Neural cell (in vitro differentiated cells): Measurements from ENCODE around the gene SIM1.

Experiments
- EP300 ChIP-seq: fragments of 450-650 bp; conservative IDR thresholded peaks from 2 replicates; pipeline ENCODE4 v1.6.1; 2014; ENCODE audit warnings: antibody characterized with exemption, mild to moderate bottlenecking, moderate library complexity; ENCODE audit not compliant: poor library complexity, severe bottlenecking
- EZH2 ChIP-seq: fragments of 200-600, 300-800 bp; shearing (Covaris generic), sonication (generic); IDR thresholded peaks from 2 replicates; pipeline ENCODE4 v1.6.1; 2014; ENCODE audit warnings: antibody characterized with exemption, low read length, borderline replicate concordance, mild to moderate bottlenecking; ENCODE audit not compliant: insufficient read depth, poor library complexity, severe bottlenecking
- MXI1 ChIP-seq: fragments of 450-650 bp; conservative IDR thresholded peaks from 2 replicates; pipeline ENCODE4 v1.6.1; 2014; ENCODE audit warnings: antibody characterized with exemption, mild to moderate bottlenecking; ENCODE audit not compliant: poor library complexity, severe bottlenecking
- POLR2AphosphoS5 ChIP-seq: IDR thresholded peaks from 2 replicates; pipeline ENCODE4 v1.6.1; 2012
- RAD21 ChIP-seq: fragments of 450-650 bp; conservative IDR thresholded peaks from 2 replicates; pipeline ENCODE4 v1.6.1; 2014; ENCODE audit warnings: antibody characterized with exemption, mild to moderate bottlenecking, moderate library complexity
- SMC3 ChIP-seq: fragments of 450-650 bp; conservative IDR thresholded peaks from 2 replicates; pipeline ENCODE4 v1.6.1; 2014; ENCODE audit warnings: antibody characterized with exemption, mild to moderate bottlenecking, moderate library complexity; ENCODE audit not compliant: poor library complexity
- TAF1 ChIP-seq: IDR thresholded peaks from 2 replicates; pipeline ENCODE4 v1.6.1; 2012; ENCODE audit warnings: low read depth
- TF ChIP-seq, protein P1 (sequence below): fragments of 450-650 bp; IDR thresholded peaks from 2 replicates; pipeline ENCODE4 v1.5.1; 2014; ENCODE audit warnings: antibody characterized with exemption, mild to moderate bottlenecking, moderate library complexity; ENCODE audit not compliant: poor library complexity, severe bottlenecking
- TF ChIP-seq, protein P2 (sequence below): IDR thresholded peaks from 2 replicates; pipeline ENCODE4 v1.6.1; 2012; ENCODE audit warnings: borderline replicate concordance

DNA sequence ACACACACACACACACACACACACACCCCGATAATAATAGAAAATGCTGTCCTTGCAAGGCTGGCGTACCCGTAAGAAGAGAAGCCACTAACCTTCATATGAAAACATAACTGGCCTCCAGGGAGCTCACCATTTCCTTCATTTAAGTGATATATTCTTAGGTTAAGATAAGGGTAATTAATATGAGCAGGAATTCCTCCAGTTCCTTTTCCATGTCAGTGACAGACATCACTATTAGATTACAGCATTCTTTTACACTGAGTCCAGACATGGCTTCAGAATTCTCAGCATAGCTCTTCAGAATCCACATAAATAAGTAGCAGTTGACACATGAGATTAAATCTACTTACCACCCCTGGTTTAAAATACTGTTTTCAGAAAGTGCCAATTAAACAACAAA, 121.9 kb downstream of the SIM1 start:
- TF ChIP-seq EP300 (no peak), EZH2 (no peak), POLR2AphosphoS5 (no peak), RAD21 (no peak), MXI1 (no peak), TAF1 (no peak), SMC3 (no peak)
- TF ChIP-seq, protein P1, sequence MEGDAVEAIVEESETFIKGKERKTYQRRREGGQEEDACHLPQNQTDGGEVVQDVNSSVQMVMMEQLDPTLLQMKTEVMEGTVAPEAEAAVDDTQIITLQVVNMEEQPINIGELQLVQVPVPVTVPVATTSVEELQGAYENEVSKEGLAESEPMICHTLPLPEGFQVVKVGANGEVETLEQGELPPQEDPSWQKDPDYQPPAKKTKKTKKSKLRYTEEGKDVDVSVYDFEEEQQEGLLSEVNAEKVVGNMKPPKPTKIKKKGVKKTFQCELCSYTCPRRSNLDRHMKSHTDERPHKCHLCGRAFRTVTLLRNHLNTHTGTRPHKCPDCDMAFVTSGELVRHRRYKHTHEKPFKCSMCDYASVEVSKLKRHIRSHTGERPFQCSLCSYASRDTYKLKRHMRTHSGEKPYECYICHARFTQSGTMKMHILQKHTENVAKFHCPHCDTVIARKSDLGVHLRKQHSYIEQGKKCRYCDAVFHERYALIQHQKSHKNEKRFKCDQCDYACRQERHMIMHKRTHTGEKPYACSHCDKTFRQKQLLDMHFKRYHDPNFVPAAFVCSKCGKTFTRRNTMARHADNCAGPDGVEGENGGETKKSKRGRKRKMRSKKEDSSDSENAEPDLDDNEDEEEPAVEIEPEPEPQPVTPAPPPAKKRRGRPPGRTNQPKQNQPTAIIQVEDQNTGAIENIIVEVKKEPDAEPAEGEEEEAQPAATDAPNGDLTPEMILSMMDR: no peak
- TF ChIP-seq, protein P2, sequence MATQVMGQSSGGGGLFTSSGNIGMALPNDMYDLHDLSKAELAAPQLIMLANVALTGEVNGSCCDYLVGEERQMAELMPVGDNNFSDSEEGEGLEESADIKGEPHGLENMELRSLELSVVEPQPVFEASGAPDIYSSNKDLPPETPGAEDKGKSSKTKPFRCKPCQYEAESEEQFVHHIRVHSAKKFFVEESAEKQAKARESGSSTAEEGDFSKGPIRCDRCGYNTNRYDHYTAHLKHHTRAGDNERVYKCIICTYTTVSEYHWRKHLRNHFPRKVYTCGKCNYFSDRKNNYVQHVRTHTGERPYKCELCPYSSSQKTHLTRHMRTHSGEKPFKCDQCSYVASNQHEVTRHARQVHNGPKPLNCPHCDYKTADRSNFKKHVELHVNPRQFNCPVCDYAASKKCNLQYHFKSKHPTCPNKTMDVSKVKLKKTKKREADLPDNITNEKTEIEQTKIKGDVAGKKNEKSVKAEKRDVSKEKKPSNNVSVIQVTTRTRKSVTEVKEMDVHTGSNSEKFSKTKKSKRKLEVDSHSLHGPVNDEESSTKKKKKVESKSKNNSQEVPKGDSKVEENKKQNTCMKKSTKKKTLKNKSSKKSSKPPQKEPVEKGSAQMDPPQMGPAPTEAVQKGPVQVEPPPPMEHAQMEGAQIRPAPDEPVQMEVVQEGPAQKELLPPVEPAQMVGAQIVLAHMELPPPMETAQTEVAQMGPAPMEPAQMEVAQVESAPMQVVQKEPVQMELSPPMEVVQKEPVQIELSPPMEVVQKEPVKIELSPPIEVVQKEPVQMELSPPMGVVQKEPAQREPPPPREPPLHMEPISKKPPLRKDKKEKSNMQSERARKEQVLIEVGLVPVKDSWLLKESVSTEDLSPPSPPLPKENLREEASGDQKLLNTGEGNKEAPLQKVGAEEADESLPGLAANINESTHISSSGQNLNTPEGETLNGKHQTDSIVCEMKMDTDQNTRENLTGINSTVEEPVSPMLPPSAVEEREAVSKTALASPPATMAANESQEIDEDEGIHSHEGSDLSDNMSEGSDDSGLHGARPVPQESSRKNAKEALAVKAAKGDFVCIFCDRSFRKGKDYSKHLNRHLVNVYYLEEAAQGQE: no peak
